HG03442 (cell line): ENCODE results near the gene SEC61B.
"Not testable (repeated sequence)": the region's sequence is repeated elsewhere in the genome, so short reads cannot be mapped to it uniquely, and the experiment has no call there.

Experiments
- ATAC-seq: cut with Tn5 transposase; IDR thresholded peaks from one replicate; pipeline ENCODE4 v1.9.1; 2021; ENCODE audit warnings: mild to moderate bottlenecking, moderate library complexity; ENCODE audit not compliant: unreplicated experiment

The SEC61B gene

DNA sequence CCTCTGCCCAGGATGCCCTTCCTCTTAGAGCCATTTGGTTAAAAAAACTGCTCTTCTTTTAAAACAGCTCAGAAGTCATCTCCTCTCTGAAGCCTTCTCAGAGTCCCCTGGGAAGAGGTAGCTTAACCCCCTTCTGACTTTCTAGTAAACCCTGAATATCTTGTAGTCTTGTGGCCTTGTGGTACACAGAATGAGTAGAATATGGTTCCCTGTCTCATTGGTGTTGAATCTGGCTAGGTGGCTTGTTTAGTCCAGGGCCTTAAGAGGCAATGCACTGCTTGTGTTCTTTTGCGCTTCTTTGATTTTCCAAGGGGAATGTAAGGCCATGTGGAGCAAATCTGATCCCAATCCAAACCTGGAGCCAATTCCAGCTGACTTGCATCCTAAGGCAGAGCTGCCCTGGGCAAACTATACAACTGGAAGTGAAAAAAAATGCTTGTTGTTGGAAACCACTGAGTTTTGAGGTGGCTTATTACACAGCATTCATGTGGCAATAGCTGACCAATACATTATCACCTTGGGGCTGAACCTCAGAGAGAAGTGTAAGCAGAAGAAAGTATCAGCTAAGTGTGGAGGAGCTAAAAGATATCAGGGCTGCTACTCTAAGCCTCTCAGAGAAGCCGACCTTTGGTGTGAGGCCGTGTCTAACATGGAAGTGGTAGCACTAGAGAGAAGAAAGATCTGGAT, 31.3 kb upstream of the SEC61B start:
- no peak for ATAC-seq

DNA sequence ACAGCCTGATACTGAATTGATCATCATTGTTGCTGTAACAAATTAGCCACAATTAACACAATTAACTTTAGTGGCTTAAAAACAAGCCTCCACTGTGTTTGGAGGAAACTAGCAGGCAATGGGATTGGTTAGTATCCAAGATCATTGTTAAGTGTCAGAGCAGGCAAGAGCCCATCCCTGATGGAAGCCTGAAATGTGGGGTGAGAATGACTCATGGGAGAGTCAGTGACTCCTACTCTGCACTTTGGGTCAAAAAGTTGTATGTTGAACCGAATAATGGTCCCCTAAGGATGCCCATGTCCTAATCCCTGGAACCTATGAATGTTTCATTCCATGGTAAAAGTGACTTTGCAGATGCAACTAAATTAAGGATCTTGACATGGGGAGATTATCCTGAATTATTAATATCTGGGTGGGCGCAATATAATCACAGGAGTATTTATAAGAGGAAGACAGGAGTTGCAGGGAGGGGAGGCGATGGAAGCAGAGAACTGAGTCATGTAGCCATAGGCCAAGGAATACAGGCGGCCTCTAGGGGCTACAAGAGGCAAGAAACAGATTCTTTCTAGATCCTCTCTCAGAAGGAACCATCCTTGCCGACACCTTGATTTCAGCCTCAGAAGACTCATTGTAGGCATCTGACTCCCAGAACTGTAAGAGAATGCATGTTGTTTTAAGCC, 29.2 kb upstream of the SEC61B start:
- no peak for ATAC-seq

GRCh38 chr9:99193466-99193821, 28.6 kb upstream of the SEC61B start:
- ATAC-seq = no peak

- not testable (repeated sequence) for ATAC-seq
These were observed 25.6 kb upstream of the SEC61B start for GRCh38 chr9:99196484-99196883.

GRCh38 chr9:99197124-99197630, 24.9 kb upstream of the SEC61B start:
- no peak for ATAC-seq

GRCh38 chr9:99197987-99198386, 24.1 kb upstream of the SEC61B start:
- no peak for ATAC-seq

- no peak for ATAC-seq
These were observed 22.0 kb upstream of the SEC61B start for GRCh38 chr9:99199938-99200539.

- ATAC-seq = no peak
These were observed 20.5 kb upstream of the SEC61B start for GRCh38 chr9:99201603-99202002.

DNA sequence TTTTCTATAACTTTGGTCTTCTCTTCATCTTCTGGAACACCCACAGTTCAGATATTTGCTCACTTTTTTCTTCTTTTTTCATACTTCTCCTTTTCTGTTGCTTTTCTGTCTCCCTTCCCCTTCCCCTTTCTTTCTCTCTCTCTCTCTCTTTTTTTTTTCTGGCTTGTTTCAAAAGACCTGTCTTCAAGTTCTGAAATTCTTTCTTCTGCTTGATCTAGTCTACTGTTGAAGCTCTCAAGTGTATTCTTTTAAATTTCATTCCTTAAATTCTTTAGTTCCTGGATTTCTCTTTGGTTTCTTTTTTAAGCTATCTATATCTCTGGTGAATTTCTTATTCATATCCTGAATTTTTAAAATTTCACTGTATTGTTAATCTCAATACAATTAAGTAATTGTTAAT, 11.5 kb upstream of the SEC61B start:
- no peak for ATAC-seq

- ATAC-seq = no peak
These were observed 10.3 kb upstream of the SEC61B start for GRCh38 chr9:99211746-99212145.

- ATAC-seq = no peak
These were observed 8.9 kb upstream of the SEC61B start for GRCh38 chr9:99213197-99213596.

GRCh38 chr9:99216073-99216472, 6.0 kb upstream of the SEC61B start:
- ATAC-seq = no peak

GRCh38 chr9:99220011-99220410, 2.1 kb upstream of the SEC61B start:
- ATAC-seq = no peak

DNA sequence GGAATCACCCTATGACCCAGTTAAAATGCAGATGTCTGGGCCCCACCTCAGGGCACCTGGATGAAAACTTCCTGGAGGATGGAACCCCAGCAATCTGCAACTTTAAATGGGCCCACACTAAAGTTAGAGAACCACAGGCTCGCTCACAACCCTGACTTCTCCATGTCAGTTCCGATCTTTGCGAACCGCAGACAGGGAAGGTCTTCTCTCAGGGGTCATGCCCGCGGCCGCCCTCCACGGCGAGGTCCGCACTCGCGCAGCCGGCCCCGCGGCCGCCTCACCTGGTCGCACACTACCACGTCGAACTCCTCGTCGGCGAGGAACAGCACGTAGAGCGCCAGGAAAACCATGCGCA, 839 bp upstream of the SEC61B start:
- ATAC-seq = no peak

- ATAC-seq = peak; percentile 15
These were observed 561 bp downstream of the SEC61B start for GRCh38 chr9:99222416-99223270.

GRCh38 chr9:99224445-99224844, 2.4 kb downstream of the SEC61B start:
- no peak for ATAC-seq

DNA sequence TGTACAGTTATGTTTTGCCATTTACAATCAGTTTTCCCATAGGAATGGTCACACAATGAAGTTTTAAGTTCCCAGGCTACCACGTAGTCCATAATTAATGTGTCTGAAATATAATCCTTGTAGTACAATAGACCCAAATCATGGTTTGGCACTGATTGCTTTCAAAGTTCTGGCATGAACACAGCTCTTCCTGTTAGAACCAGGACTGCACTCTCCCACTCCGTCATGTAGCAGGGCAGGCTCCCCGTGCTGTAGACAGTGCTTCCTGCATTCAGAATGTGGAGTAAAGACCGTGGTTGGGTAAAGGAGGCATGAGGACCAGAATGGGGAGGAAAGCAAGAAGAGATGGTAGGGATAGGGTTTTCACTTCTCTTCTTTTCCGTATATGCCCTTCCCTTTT, 4.0 kb downstream of the SEC61B start:
- ATAC-seq = no peak

- ATAC-seq = no peak
These were observed 8.1 kb downstream of the SEC61B start for GRCh38 chr9:99230206-99230605.

GRCh38 chr9:99231711-99232110, 9.6 kb downstream of the SEC61B start:
- ATAC-seq = no peak

DNA sequence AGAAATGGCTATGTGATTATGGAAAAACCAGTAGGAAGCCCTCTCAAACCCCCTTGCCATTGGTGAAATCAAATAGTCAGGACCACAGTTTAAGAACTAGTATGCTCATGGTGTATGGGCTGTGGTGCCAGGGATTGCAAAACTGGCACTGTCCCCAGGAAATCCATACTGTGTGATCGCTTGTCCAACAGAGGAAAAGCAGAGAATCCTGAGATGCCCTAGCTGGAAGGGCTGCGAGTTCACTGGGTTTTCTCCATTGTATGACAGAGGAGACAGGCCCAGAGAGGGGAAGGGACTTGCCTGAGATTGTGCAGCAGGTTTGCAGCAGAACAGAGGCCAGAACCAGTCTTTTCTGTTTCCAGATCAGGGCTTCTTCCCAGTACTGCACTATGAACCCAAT, 12.5 kb downstream of the SEC61B start:
- no peak for ATAC-seq

GRCh38 chr9:99235069-99235468, 13.0 kb downstream of the SEC61B start:
- no peak for ATAC-seq
